ENCODE data around the gene CYB5B.

Gene CYB5B

GRCh38 chr16:69514356-69514755, 89.9 kb downstream of the CYB5B start:
- in situ Hi-C loops (cut with MboI; ENCODE audit: low sequenced_read_pairs): no loop called here

Measured in HL-60/S4 treated with phorbol 12-myristate 13-acetate at 8.2 ng/mL for 4 days and 3 days (cell line).